H1 (cell line): ENCODE measurements around the gene UBR7. TPM values are rescaled to one million over a fixed set of nuclear protein-coding genes. Genes with fewer than 3 reads are reported as not detected.

ENCODE experiments used
- CBX8 ChIP-seq: fragments of 300-800, 300-1000 bp; sonication (generic); IDR thresholded peaks from 2 replicates; pipeline ENCODE4 v1.7.1; 2016; ENCODE audit warnings: low read depth, low read length, borderline replicate concordance
- CHD7 ChIP-seq: fragments of 300-600 bp; sonication (generic); IDR thresholded peaks from 2 replicates; pipeline ENCODE4 v1.7.1; 2012; ENCODE audit warnings: low read length, moderate library complexity, mild to moderate bottlenecking, inconsistent platforms; ENCODE audit not compliant: insufficient replicate concordance
- NRF1 ChIP-seq: IDR thresholded peaks from 2 replicates; pipeline ENCODE4 v1.6.1; 2011; ENCODE audit warnings: mild to moderate bottlenecking, low read depth, low read length, improper control_type of control experiment
- POLR2AphosphoS5 ChIP-seq: IDR thresholded peaks from 2 replicates; pipeline ENCODE4 v1.6.1; 2011; ENCODE audit warnings: low read depth, low read length
- POU5F1 ChIP-seq: IDR thresholded peaks from 2 replicates; pipeline ENCODE4 v1.6.1; 2011; ENCODE audit warnings: low read depth, mild to moderate bottlenecking, low read length, moderate library complexity
- polyA plus RNA-seq, 7 experiments: library from polyadenylated mRNA; depleted of rRNA in 3 of 7; stranded (reverse) in 5 of 7; unstranded in 2 of 7; fragments of >200 nt in 5 of 7; fragments of 200-250 nt in 2 of 7; gene quantifications; 1 replicate in 5 of 7; 2 replicates in 1 of 7; 4 replicates in 1 of 7; pipeline versions ENCODE4 v1.2.1 to v1.2.3, GENCODE V29; 2011 to 2013; ENCODE audit warnings: missing spikeins in 2 of 7, mixed read lengths in 2 of 7
- total RNA-seq: library from RNA; stranded (reverse); fragmentation: NEBNext Ultra II Directional; extraction: Animal tissue kit (Norgen Biotek cat#: 25700); gene quantifications from 2 replicates; pipeline ENCODE4 v1.2.1, GENCODE V29; 2021

UBR7 gene
- total and polyA plus RNA-seq, 2 of the 8 experiments (the other 6 are each of a cell fraction or from before 2014, with no cell fraction given): 20.1 to 28.4 TPM

- TF ChIP-seq CHD7 (no peak), NRF1 (no peak), POU5F1 (no peak), CBX8 (no peak), POLR2AphosphoS5 (no peak)
- TF ChIP-seq, all 59 proteins: peak for 0
These were observed 62.4 kb downstream of the UBR7 start (continued) for GRCh38 chr14:93269341-93270068.
